B cell (primary cell): ENCODE data around the gene C5orf52. TPM values are rescaled to one million over a fixed set of nuclear protein-coding genes. Genes with fewer than 3 reads are reported as not detected.

Experiments
- ATAC-seq: fragments of 200-7000 bp; cut with Tn5 transposase; one replicate; pipeline ENCODE4 v1.10.0; 2021; ENCODE audit warnings: low read depth, mild to moderate bottlenecking, moderate number of reproducible peaks, moderate library complexity
- CTCF ChIA-PET: fragments of 350-600 bp; sonication (Branson Sonifier 250); formaldehyde crosslinking; loops from one replicate; lab custom pipeline; 2021; ENCODE audit warnings: antibody characterized with exemption, inconsistent platforms; lab: Charles Lee
- POLR2A ChIA-PET: fragments of 350-600 bp; sonication (Branson Sonifier 250); formaldehyde crosslinking; loops from one replicate; lab custom pipeline; 2021; ENCODE audit warnings: antibody characterized with exemption; lab: Charles Lee
- DNase-seq: peaks from one replicate; pipeline ENCODE4 v3.0.0; 2013
- H2AFZ ChIP-seq: 2 replicates; pipeline ENCODE4 v1.6.1; 2012; ENCODE audit warnings: mild to moderate bottlenecking, low read depth, low read length; ENCODE audit not compliant: insufficient read depth, poor library complexity, severe bottlenecking
- H3K27ac ChIP-seq, 2 donors: 1 replicate in 1 of 2; 2 replicates in 1 of 2; pipeline ENCODE4 v1.5.1; 2012 to 2013; ENCODE audit warnings: low read length in 2 of 2, mild to moderate bottlenecking in 2 of 2, moderate library complexity in 1 of 2
- H3K27me3 ChIP-seq, 4 experiments: fragments of 200-600 bp in 1 of 4; sonication (generic) in 1 of 4; replicated peaks in 1 of 4; 1 replicate in 2 of 4; 2 replicates in 2 of 4; pipeline versions ENCODE4 v1.6.1 to v1.7.0; 2013 to 2016; ENCODE audit warnings: low read length in 3 of 4, mild to moderate bottlenecking in 2 of 4, mixed read lengths in 1 of 4, moderate library complexity in 1 of 4; ENCODE audit not compliant: insufficient read depth in 4 of 4, control insufficient read depth in 3 of 4; ENCODE audit errors: control extremely low read depth in 1 of 4
- H3K36me3 ChIP-seq, 2 experiments: replicated peaks in 1 of 2; 1 replicate in 1 of 2; 2 replicates in 1 of 2; pipeline versions ENCODE4 v1.6.1 to v1.7.1; 2013; ENCODE audit warnings: low read length in 1 of 2; ENCODE audit not compliant: insufficient read depth in 2 of 2, control insufficient read depth in 1 of 2; ENCODE audit errors: control extremely low read depth in 1 of 2, extremely low read depth in 1 of 2
- H3K4me1 ChIP-seq, 2 donors: fragments of 200-600 bp in 1 of 2; sonication (generic) in 1 of 2; 1 replicate in 1 of 2; 2 replicates in 1 of 2; pipeline versions ENCODE4 v1.5.1 to v1.6.1; 2013 to 2017; ENCODE audit warnings: low read length in 2 of 2; ENCODE audit not compliant: control insufficient read depth in 2 of 2, insufficient read depth in 2 of 2
- H3K4me2 ChIP-seq: replicated peaks from 2 replicates; pipeline ENCODE3; 2012; ENCODE audit warnings: mild to moderate bottlenecking, low read depth, low read length; ENCODE audit not compliant: poor library complexity, severe bottlenecking
- H3K4me3 ChIP-seq, 5 experiments: fragments of 200-600 bp in 1 of 5; sonication (generic) in 1 of 5; 1 replicate in 3 of 5; 2 replicates in 2 of 5; pipeline versions ENCODE4 v1.5.1 to v1.7.0; 2011 to 2016; ENCODE audit warnings: low read length in 4 of 5, mild to moderate bottlenecking in 4 of 5, low read depth in 2 of 5, control low read depth in 1 of 5, moderate library complexity in 1 of 5; ENCODE audit not compliant: insufficient read depth in 1 of 5; ENCODE audit errors: control extremely low read depth in 1 of 5, extremely low read depth in 1 of 5
- H3K79me2 ChIP-seq: fragments of 200-600 bp; sonication (generic); one replicate; pipeline ENCODE4 v1.6.0; 2016; ENCODE audit warnings: low read length; ENCODE audit not compliant: control insufficient read depth, insufficient read depth
- H3K9ac ChIP-seq: fragments of 200-600 bp; sonication (generic); 2 replicates; pipeline ENCODE4 v1.6.1; 2017; ENCODE audit warnings: mild to moderate bottlenecking, low read length, moderate library complexity
- H3K9me3 ChIP-seq, 3 donors: one replicate each; pipeline versions ENCODE4 v1.6.1 to v1.7.1; 2013; ENCODE audit warnings: low read length in 2 of 3; ENCODE audit not compliant: control insufficient read depth in 2 of 3, insufficient read depth in 1 of 3; ENCODE audit errors: control extremely low read depth in 1 of 3
- H4K20me1 ChIP-seq: 2 replicates; pipeline ENCODE4 v1.6.0; 2012; ENCODE audit warnings: mild to moderate bottlenecking, low read length; ENCODE audit not compliant: insufficient read depth, control insufficient read depth, poor library complexity, severe bottlenecking
- H3K27ac Mint-ChIP-seq: one replicate; pipeline ENCODE4 v1.8.0; 2021; ENCODE audit warnings: mixed read lengths
- H3K27me3 Mint-ChIP-seq: one replicate; pipeline ENCODE4 v1.8.0; 2021; ENCODE audit warnings: mixed read lengths
- H3K4me1 Mint-ChIP-seq: one replicate; pipeline ENCODE4 v1.8.0; 2021; ENCODE audit warnings: mixed read lengths
- H3K4me3 Mint-ChIP-seq: one replicate; pipeline ENCODE4 v1.8.0; 2021; ENCODE audit warnings: mixed read lengths
- H3K9me3 Mint-ChIP-seq: one replicate; pipeline ENCODE4 v1.8.0; 2022; ENCODE audit warnings: mixed read lengths; ENCODE audit not compliant: insufficient read depth
- EZH2 ChIP-seq: IDR thresholded peaks from 2 replicates; pipeline ENCODE4 v1.6.1; 2012; ENCODE audit warnings: borderline replicate concordance, low read depth, mild to moderate bottlenecking, moderate library complexity, low read length; ENCODE audit not compliant: insufficient read depth, poor library complexity, severe bottlenecking
- WGBS: methylation state at CpG from one replicate; pipeline ENCODE4 v1.1.5; 2013; ENCODE audit warnings: missing lambda C conversion rate; ENCODE audit not compliant: insufficient coverage; 5-methylcytosine and 5-hydroxymethylcytosine counted together
- intact Hi-C: fragments of 100-400 bp; cut with micrococcal nuclease; formaldehyde crosslinking; loops from one replicate; pipeline ENCODE4 v1.10.0; 2022
- polyA plus RNA-seq: library from polyadenylated mRNA; depleted of rRNA; stranded (reverse); fragments of >200 nt; gene quantifications from 2 replicates; pipeline ENCODE4 v1.2.3, GENCODE V29; 2012
- total RNA-seq, 2 donors: library from RNA; stranded (reverse); fragments of 120-200 nt in 1 of 2; gene quantifications; 1 replicate in 1 of 2; 2 replicates in 1 of 2; pipeline versions ENCODE4 v1.2.3 to v1.2.4, GENCODE V29; 2013 to 2022
- TF ChIP-seq, protein P1 (sequence below): fragments of 200-600 bp; IDR thresholded peaks from one replicate; pipeline ENCODE4 v1.8.0; 2022; ENCODE audit warnings: antibody characterized with exemption, mild to moderate bottlenecking

C5orf52 gene
- total and polyA plus RNA-seq, 2 donors (not counting 1 experiment from before 2014, with no cell fraction given) = not detected

DNA sequence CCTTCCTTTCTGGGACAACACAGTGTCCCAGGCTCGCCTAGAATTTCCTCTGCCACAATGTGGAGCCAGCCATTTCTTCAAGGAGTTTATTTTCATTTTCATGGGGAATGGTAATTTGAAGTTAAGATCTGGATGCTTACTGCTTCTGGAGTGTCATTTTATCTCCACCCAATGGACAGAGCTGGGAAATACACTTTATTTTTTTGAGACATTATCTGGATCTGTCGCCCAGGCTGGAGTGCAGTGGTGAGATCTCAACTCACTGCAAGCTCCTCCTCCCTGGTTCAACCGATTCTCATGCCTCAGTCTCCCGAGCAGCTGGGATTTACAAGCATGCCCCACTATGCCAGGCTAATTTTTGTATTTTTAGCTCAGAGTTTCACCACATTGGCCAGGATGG, 47.2 kb downstream of the C5orf52 start:
- CTCF ChIA-PET = interaction anchor here (0.7 to 5.7 kb wide), 58 partner anchors 10 to 570 kb away, joined by 3 to 119 read pairs (median 4); partner anchors contain the start of genes LSM11 and THG1L
- peak overlapping the region; percentile 45 for H3K4me2 ChIP-seq
- H3K9ac ChIP-seq = no peak overlapping the region

DNA sequence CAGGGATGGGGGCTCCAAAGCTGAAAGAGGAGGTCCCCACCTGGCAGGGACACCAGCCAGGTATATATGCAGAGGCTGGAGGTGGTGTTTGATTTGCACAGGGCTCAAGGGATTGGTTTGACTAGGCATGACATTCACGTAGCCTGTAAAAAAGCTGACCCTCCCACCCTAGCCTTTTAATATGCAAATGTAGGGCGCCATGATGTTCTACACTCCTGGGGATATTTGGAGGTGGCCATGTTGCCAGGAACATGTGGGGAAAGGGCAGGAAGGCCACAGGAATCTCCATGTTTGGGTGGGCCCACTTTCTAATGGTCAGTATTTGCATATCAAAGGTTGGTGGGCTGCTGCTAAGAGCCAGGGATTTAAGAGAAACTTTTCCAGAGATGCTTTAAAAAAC, 47.9 kb downstream of the C5orf52 start:
- CTCF ChIA-PET = interaction anchor here (0.7 to 5.7 kb wide), 42 partner anchors 9 to 394 kb away, joined by 3 to 119 read pairs (median 5); partner anchors contain the start of genes LSM11 and THG1L

More for the DNA sequence above, 47.2 kb downstream of the C5orf52 start:
- Histone ChIP-seq H3K9me3 (no peaks in the 10 kb centered on the region), H3K4me3 (no peak overlapping the region), H4K20me1 (no peaks in the 10 kb centered on the region), H3K36me3 (no peaks in the 10 kb centered on the region), H3K79me2 (peaks cover 24% of the 10 kb centered on the region), H3K27ac (peak overlapping the region in 1 of 2 donors; percentile 30), H3K27me3 (no peaks in the 10 kb centered on the region), H2AFZ (peak overlapping the region; percentile 60), H3K4me1 (peaks cover 19 to 20% of the 10 kb centered on the region in 2 donors)
- 13% methylated on average over 3 of the region's 4 CpGs for WGBS
- H3K4me3 Mint-ChIP-seq = peak overlapping the region; percentile 18
- DNase-seq (peak; percentile 74), ATAC-seq (peak; percentile 95)
- POLR2A ChIA-PET = interaction anchor here (0.7 kb wide), 1 partner anchor 29 kb away, joined by 3 read pairs; no protein-coding TSS in a partner anchor
- no peak for TF ChIP-seq EZH2
- TF ChIP-seq, protein P1, sequence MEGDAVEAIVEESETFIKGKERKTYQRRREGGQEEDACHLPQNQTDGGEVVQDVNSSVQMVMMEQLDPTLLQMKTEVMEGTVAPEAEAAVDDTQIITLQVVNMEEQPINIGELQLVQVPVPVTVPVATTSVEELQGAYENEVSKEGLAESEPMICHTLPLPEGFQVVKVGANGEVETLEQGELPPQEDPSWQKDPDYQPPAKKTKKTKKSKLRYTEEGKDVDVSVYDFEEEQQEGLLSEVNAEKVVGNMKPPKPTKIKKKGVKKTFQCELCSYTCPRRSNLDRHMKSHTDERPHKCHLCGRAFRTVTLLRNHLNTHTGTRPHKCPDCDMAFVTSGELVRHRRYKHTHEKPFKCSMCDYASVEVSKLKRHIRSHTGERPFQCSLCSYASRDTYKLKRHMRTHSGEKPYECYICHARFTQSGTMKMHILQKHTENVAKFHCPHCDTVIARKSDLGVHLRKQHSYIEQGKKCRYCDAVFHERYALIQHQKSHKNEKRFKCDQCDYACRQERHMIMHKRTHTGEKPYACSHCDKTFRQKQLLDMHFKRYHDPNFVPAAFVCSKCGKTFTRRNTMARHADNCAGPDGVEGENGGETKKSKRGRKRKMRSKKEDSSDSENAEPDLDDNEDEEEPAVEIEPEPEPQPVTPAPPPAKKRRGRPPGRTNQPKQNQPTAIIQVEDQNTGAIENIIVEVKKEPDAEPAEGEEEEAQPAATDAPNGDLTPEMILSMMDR = peak; percentile 80
- H3K9me3 Mint-ChIP-seq = no peaks in the 10 kb centered on the region
- H3K27ac Mint-ChIP-seq = peak overlapping the region; percentile 42
- H3K27me3 Mint-ChIP-seq = no peaks in the 10 kb centered on the region
- peaks cover 15% of the 10 kb centered on the region for H3K4me1 Mint-ChIP-seq
- intact Hi-C loops = loop anchor here (1.0 to 5.0 kb wide), 8 partner anchors 11 to 390 kb away; partner anchors contain the start of gene LSM11

More for the DNA sequence above, 47.9 kb downstream of the C5orf52 start:
- Histone ChIP-seq H3K79me2 (peaks cover 27% of the 10 kb centered on the region), H3K27ac (no peak overlapping the region), H3K36me3 (no peaks in the 10 kb centered on the region), H3K4me1 (peaks cover 19 to 20% of the 10 kb centered on the region in 2 donors), H4K20me1 (no peaks in the 10 kb centered on the region), H3K4me2 (no peak overlapping the region), H3K9me3 (no peaks in the 10 kb centered on the region), H2AFZ (no peak overlapping the region), H3K4me3 (no peak overlapping the region), H3K27me3 (no peaks in the 10 kb centered on the region), H3K9ac (no peak overlapping the region)
- ATAC-seq (no peak), DNase-seq (no peak)
- TF ChIP-seq, protein P1 = no peak
- no peak for TF ChIP-seq EZH2
- H3K9me3 Mint-ChIP-seq = no peaks in the 10 kb centered on the region
- no peak overlapping the region for H3K27ac Mint-ChIP-seq
- POLR2A ChIA-PET = interaction anchor here (0.7 kb wide), 1 partner anchor 124 kb away, joined by 4 read pairs; no protein-coding TSS in a partner anchor
- H3K27me3 Mint-ChIP-seq = no peaks in the 10 kb centered on the region
- peaks cover 18% of the 10 kb centered on the region for H3K4me1 Mint-ChIP-seq
- WGBS = 100% methylated on average over 1 of the region's 2 CpGs
- intact Hi-C loops = loop anchor here (5.0 kb wide), 2 partner anchors 242 to 377 kb away; no protein-coding TSS in a partner anchor
- H3K4me3 Mint-ChIP-seq = no peak overlapping the region
